ENCODE measurements around the gene KIAA1191. TPM values are rescaled to one million over a fixed set of nuclear protein-coding genes. Genes with fewer than 3 reads are reported as not detected.

KIAA1191 gene
- total and polyA plus RNA-seq, 3 donors from 2014 or later = 34.9 to 60.3 (median 35.5) TPM

- 1 to 3% methylated on average over 17 to 105 of the region's 108 CpGs for WGBS, 2 donors
- TF ChIP-seq POLR2A (IDR thresholded peaks at IDR 0.05) = no peak
- no peak for TF ChIP-seq CTCF (IDR thresholded peaks at IDR 0.05)
- H3K4me3 ChIP-seq = peak within 1 kb of the TSS; percentile 75 to 79
- H3K27ac ChIP-seq = peak within 1 kb of the TSS; percentile 40 to 80
- intact Hi-C loops (cut with DNase I; ENCODE audit: low total_unique reads) = no loop called here
- no peaks in the 10 kb centered on the region for H3K9me3 ChIP-seq
- no peaks in the 10 kb centered on the region for H3K27me3 ChIP-seq
- peak; percentile 43 for DNase-seq
- H3K4me1 ChIP-seq = no peaks in the 10 kb centered on the region
- H3K36me3 ChIP-seq (ENCODE audit: low read depth, missing control alignments) = no peaks in the 10 kb centered on the region
These were observed 4.0 kb upstream of the KIAA1191 start, which contains the start of gene ARL10 for GRCh38 chr5:176365351-176366231. TSS of gene ARL10 (plus strand) at chr5:176365487. CDS start at chr5:176365564, 77 bp downstream.

GRCh38 chr5:176364765-176365350 is 3.3 kb upstream of the KIAA1191 start:
- intact Hi-C loops (cut with DNase I; ENCODE audit: low total_unique reads) = no loop called here
- Histone ChIP-seq H3K4me3 (peak overlapping the region; percentile 75 to 79), H3K27me3 (no peaks in the 10 kb centered on the region), H3K27ac (peak overlapping the region; percentile 40 to 80), H3K4me1 (peaks cover 7% of the 10 kb centered on the region), H3K36me3 (ENCODE audit: low read depth, missing control alignments) (no peaks in the 10 kb centered on the region), H3K9me3 (no peaks in the 10 kb centered on the region)
- no peak for DNase-seq
- 18 to 25% methylated on average over 22 to 28 of the region's 28 CpGs for WGBS, 2 donors
- TF ChIP-seq POLR2A (IDR thresholded peaks at IDR 0.05) (no peak), CTCF (IDR thresholded peaks at IDR 0.05) (no peak)

- H3K27ac ChIP-seq = no peak overlapping the region
- intact Hi-C loops (cut with DNase I; ENCODE audit: low total_unique reads) = no loop called here
- 48 to 62% methylated on average over 8 of the region's 8 CpGs for WGBS, 2 donors
- TF ChIP-seq POLR2A (IDR thresholded peaks at IDR 0.05) (no peak), CTCF (IDR thresholded peaks at IDR 0.05) (no peak)
- H3K36me3 ChIP-seq (ENCODE audit: low read depth, missing control alignments) = no peaks in the 10 kb centered on the region
- peaks cover 9% of the 10 kb centered on the region for H3K4me1 ChIP-seq
- peak overlapping the region; percentile 94 to 98 for H3K4me3 ChIP-seq
- DNase-seq = no peak
- H3K27me3 ChIP-seq = no peaks in the 10 kb centered on the region
- H3K9me3 ChIP-seq = no peaks in the 10 kb centered on the region
These were observed 598 bp upstream of the KIAA1191 start for GRCh38 chr5:176362233-176362490.

GRCh38 chr5:176360894-176361436 is 599 bp downstream of the KIAA1191 start:
- WGBS, 2 donors = 1% methylated on average over 25 to 26 of the region's 27 CpGs
- intact Hi-C loops (cut with DNase I; ENCODE audit: low total_unique reads) = no loop called here
- no peaks in the 10 kb centered on the region for H3K36me3 ChIP-seq (ENCODE audit: low read depth, missing control alignments)
- peak overlapping the region; percentile 72 to 73 for H3K27ac ChIP-seq
- peak; percentile 38 for DNase-seq
- TF ChIP-seq POLR2A (IDR thresholded peaks at IDR 0.05) (no peak), CTCF (IDR thresholded peaks at IDR 0.05) (no peak)
- H3K9me3 ChIP-seq = no peaks in the 10 kb centered on the region
- H3K4me1 ChIP-seq = peaks cover 9% of the 10 kb centered on the region
- H3K4me3 ChIP-seq = peak overlapping the region; percentile 94 to 98
- no peaks in the 10 kb centered on the region for H3K27me3 ChIP-seq
